KMS-11 (cell line): Measurements from ENCODE around the gene ELMO1.

Experiments used
- H2AFZ ChIP-seq: fragments of 200-600 bp; sonication (generic); 2 replicates; pipeline ENCODE4 v1.6.1; 2016; ENCODE audit warnings: antibody characterized with exemption, mixed run types, low read depth
- H3K27ac ChIP-seq: fragments of 200-600 bp; sonication (generic); 2 replicates; pipeline ENCODE4 v1.6.1; 2016; ENCODE audit warnings: mild to moderate bottlenecking, mixed run types
- H3K27me3 ChIP-seq: fragments of 200-600 bp; sonication (generic); 2 replicates; pipeline ENCODE4 v1.6.1; 2017; ENCODE audit warnings: mild to moderate bottlenecking, low read depth, mixed run types, moderate library complexity; ENCODE audit not compliant: insufficient read depth
- H3K36me3 ChIP-seq: fragments of 200-600 bp; sonication (generic); 2 replicates; pipeline ENCODE4 v1.6.1; 2017; ENCODE audit warnings: mild to moderate bottlenecking, mixed run types; ENCODE audit not compliant: insufficient read depth
- H3K4me1 ChIP-seq: fragments of 200-600 bp; sonication (generic); 2 replicates; pipeline ENCODE4 v1.6.1; 2016; ENCODE audit warnings: mild to moderate bottlenecking, low read depth, mixed run types; ENCODE audit not compliant: poor library complexity, severe bottlenecking
- H3K4me2 ChIP-seq: fragments of 200-600 bp; sonication (generic); 2 replicates; pipeline ENCODE4 v1.7.0; 2016; ENCODE audit warnings: mild to moderate bottlenecking, mixed run types
- H3K4me3 ChIP-seq: fragments of 200-600 bp; sonication (generic); IDR thresholded peaks from 2 replicates; pipeline ENCODE4 v1.6.1; 2017; ENCODE audit warnings: low read depth, low read length, mixed read lengths; ENCODE audit not compliant: insufficient read depth
- H3K79me2 ChIP-seq: fragments of 200-600 bp; sonication (generic); 2 replicates; pipeline ENCODE4 v1.6.1; 2016; ENCODE audit warnings: low read depth, mixed run types; ENCODE audit not compliant: insufficient read depth
- H3K9ac ChIP-seq: fragments of 200-600 bp; sonication (generic); 2 replicates; pipeline ENCODE4 v1.6.1; 2016; ENCODE audit warnings: mild to moderate bottlenecking, mixed run types
- H4K20me1 ChIP-seq: fragments of 200-600 bp; sonication (generic); 2 replicates; pipeline ENCODE4 v1.6.1; 2016; ENCODE audit warnings: mild to moderate bottlenecking, mixed run types; ENCODE audit not compliant: insufficient read depth
- TF ChIP-seq, protein P1 (sequence below): fragments of 200-600 bp; sonication (generic); conservative IDR thresholded peaks from 2 replicates; pipeline ENCODE4 v1.6.1; 2017; ENCODE audit warnings: low read depth, mild to moderate bottlenecking, antibody characterized with exemption, low read length, moderate library complexity, mixed read lengths

Gene ELMO1

DNA sequence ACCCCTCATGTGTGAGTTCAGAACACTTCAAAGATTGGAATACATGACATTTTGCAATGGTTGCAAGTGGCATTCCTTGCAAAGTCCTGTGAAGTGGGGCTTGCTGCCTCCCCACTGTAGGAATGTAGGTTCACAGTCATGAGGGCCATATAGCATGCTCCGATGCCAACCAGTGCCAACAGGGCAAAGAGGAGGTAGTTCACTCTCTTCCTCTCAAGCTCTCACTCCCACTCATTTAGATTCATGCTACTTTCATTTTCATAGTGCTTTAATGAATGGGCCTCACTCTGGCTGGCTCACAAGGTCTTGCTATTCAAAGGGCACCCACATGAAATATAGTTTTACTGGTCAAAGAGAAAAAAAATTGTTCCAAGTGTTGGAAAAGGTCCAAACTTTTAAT is 554.5 kb downstream of the ELMO1 start:
- Histone ChIP-seq H3K4me1 (no peaks in the 10 kb centered on the region), H3K36me3 (no peaks in the 10 kb centered on the region; the same call in 1 of the 2 replicates), H3K9ac (no peak overlapping the region), H2AFZ (no peak overlapping the region), H3K27me3 (no peaks in the 10 kb centered on the region), H3K4me3 (no peak overlapping the region), H3K27ac (no peak overlapping the region), H3K4me2 (no peak overlapping the region), H3K79me2 (no peaks in the 10 kb centered on the region), H4K20me1 (no peaks in the 10 kb centered on the region)
- TF ChIP-seq, protein P1, sequence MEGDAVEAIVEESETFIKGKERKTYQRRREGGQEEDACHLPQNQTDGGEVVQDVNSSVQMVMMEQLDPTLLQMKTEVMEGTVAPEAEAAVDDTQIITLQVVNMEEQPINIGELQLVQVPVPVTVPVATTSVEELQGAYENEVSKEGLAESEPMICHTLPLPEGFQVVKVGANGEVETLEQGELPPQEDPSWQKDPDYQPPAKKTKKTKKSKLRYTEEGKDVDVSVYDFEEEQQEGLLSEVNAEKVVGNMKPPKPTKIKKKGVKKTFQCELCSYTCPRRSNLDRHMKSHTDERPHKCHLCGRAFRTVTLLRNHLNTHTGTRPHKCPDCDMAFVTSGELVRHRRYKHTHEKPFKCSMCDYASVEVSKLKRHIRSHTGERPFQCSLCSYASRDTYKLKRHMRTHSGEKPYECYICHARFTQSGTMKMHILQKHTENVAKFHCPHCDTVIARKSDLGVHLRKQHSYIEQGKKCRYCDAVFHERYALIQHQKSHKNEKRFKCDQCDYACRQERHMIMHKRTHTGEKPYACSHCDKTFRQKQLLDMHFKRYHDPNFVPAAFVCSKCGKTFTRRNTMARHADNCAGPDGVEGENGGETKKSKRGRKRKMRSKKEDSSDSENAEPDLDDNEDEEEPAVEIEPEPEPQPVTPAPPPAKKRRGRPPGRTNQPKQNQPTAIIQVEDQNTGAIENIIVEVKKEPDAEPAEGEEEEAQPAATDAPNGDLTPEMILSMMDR: no peak

DNA sequence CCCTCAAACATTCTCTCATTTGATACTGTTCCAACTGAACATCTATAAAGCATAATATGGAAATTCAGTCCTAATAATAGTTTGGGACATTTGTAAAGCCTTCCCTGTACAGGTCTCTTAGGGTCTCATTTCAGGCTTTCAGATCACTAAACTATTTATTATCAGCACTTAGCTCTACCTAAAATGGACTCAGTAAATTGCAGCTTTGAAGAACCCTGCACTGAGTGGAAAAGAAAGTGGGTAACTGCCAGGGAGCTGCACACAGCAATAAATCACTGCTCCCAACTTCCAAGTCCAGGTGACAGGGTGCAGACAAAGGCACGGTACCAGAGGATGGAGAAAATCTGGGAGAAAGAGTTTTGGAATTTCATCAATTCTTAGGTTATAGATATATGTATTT is 559.5 kb downstream of the ELMO1 start:
- Histone ChIP-seq H3K36me3 (no peaks in the 10 kb centered on the region; the same call in 1 of the 2 replicates), H3K27ac (no peak overlapping the region)
- TF ChIP-seq, protein P1: no peak

DNA sequence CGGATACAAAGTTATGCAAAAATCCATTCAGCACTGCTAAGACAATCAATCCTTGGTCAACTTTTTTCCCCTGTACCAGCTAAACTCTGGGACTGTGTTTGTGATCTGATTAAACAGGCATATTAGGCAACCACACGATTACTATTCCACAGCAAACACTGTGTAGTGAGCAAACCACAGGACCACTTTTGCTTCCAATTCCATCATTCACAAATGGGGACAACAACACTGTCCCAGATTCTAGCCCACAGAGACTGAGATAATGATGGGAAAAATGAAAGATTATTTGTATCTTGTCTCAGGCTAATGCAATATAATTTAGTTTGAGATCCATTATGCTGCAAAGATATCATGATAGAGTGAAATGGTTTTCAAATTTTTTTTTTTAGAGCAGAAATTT is 560.7 kb downstream of the ELMO1 start:
- no peaks in the 10 kb centered on the region; the same call in 1 of the 2 replicates for H3K36me3 ChIP-seq
- H3K27me3 ChIP-seq: no peaks in the 10 kb centered on the region
- H4K20me1 ChIP-seq: no peaks in the 10 kb centered on the region
- no peak overlapping the region for H3K4me2 ChIP-seq
- TF ChIP-seq, protein P1: no peak
- peaks cover 7% of the 10 kb centered on the region for H3K4me1 ChIP-seq
- no peak overlapping the region for H3K4me3 ChIP-seq
- H3K27ac ChIP-seq: no peak overlapping the region
- H2AFZ ChIP-seq: no peak overlapping the region
- H3K79me2 ChIP-seq: no peaks in the 10 kb centered on the region
- H3K9ac ChIP-seq: no peak overlapping the region

More for the DNA sequence above, 559.5 kb downstream of the ELMO1 start:
- no peaks in the 10 kb centered on the region for H3K79me2 ChIP-seq
- no peak overlapping the region for H3K4me2 ChIP-seq
- no peak overlapping the region for H2AFZ ChIP-seq
- no peaks in the 10 kb centered on the region for H4K20me1 ChIP-seq
- H3K9ac ChIP-seq: no peak overlapping the region
- H3K4me1 ChIP-seq: no peaks in the 10 kb centered on the region
- H3K4me3 ChIP-seq: no peak overlapping the region
- H3K27me3 ChIP-seq: no peaks in the 10 kb centered on the region

DNA sequence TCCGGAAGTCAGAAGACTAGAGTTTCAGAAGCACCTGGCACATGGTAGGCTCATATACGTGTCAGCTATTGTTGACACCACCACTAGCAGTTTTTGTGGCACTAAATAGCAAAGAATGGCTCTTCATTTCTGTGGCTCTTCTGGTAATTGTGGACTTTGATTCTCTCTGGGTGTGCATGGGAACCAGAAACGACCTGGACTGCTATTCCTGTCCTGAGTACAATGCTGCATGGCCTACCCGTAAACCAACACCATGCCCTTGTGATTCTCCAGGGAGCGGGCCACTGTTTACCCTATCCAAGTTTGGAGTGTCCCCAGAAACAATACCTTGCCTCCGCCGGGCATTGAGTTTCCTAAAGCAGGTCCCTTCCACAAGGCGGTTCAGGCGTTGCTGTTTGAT is 561.4 kb downstream of the ELMO1 start:
- Histone ChIP-seq H2AFZ (no peak overlapping the region), H3K9ac (no peak overlapping the region), H3K4me3 (no peak overlapping the region), H3K4me1 (peaks cover 11% of the 10 kb centered on the region), H3K4me2 (no peak overlapping the region), H4K20me1 (no peaks in the 10 kb centered on the region), H3K27ac (no peak overlapping the region), H3K79me2 (no peaks in the 10 kb centered on the region), H3K36me3 (no peaks in the 10 kb centered on the region; the same call in 1 of the 2 replicates), H3K27me3 (no peaks in the 10 kb centered on the region)
- TF ChIP-seq, protein P1: no peak
